Measurements from ENCODE around the gene R3HDM2. TPM values are rescaled to one million over a fixed set of nuclear protein-coding genes. Genes with fewer than 3 reads are reported as not detected.

R3HDM2 gene
- total RNA-seq, 1 donor from 2014 or later, result 86.8 TPM

GRCh38 chr12:57227315-57228115 is 203.3 kb downstream of the R3HDM2 start:
- peak overlapping the region; percentile 64 for H3K4me3 Mint-ChIP-seq (ENCODE audit: low read depth)
- H3K27ac Mint-ChIP-seq, result no peak overlapping the region
- TF ChIP-seq CTCF (IDR thresholded peaks at IDR 0.05; ENCODE audit: unreplicated experiment), result no peak
- H3K27me3 Mint-ChIP-seq, result peaks cover 42% of the 10 kb centered on the region
- H3K4me1 Mint-ChIP-seq (ENCODE audit: low read depth), result peaks cover 42% of the 10 kb centered on the region
- peaks cover 11% of the 10 kb centered on the region for H3K36me3 Mint-ChIP-seq (ENCODE audit: insufficient read depth)
- no peak for DNase-seq (ENCODE audit: low spot score, unreplicated experiment)
- no peaks in the 10 kb centered on the region for H3K9me3 Mint-ChIP-seq (ENCODE audit: low read depth)

GRCh38 chr12:57226588-57227314 is 204.1 kb downstream of the R3HDM2 start:
- Mint-ChIP-seq H3K9me3 (ENCODE audit: low read depth) (no peaks in the 10 kb centered on the region), H3K27me3 (peaks cover 50% of the 10 kb centered on the region), H3K4me1 (ENCODE audit: low read depth) (peaks cover 45% of the 10 kb centered on the region), H3K36me3 (ENCODE audit: insufficient read depth) (peaks cover 10% of the 10 kb centered on the region), H3K27ac (peak overlapping the region; percentile 79), H3K4me3 (ENCODE audit: low read depth) (peak overlapping the region; percentile 69)
- DNase-seq (ENCODE audit: low spot score, unreplicated experiment), result no peak
- TF ChIP-seq CTCF (IDR thresholded peaks at IDR 0.05; ENCODE audit: unreplicated experiment), result no peak

- peaks cover 60% of the 10 kb centered on the region for H3K27me3 Mint-ChIP-seq
- no peak for TF ChIP-seq CTCF (IDR thresholded peaks at IDR 0.05; ENCODE audit: unreplicated experiment)
- H3K27ac Mint-ChIP-seq, result no peak overlapping the region
- H3K4me3 Mint-ChIP-seq (ENCODE audit: low read depth), result no peak overlapping the region
- no peak for DNase-seq (ENCODE audit: low spot score, unreplicated experiment)
- H3K4me1 Mint-ChIP-seq (ENCODE audit: low read depth), result peaks cover 47% of the 10 kb centered on the region
- H3K36me3 Mint-ChIP-seq (ENCODE audit: insufficient read depth), result peaks cover 5% of the 10 kb centered on the region
- H3K9me3 Mint-ChIP-seq (ENCODE audit: low read depth), result no peaks in the 10 kb centered on the region
Measured at GRCh38 chr12:57225680-57226210, 205.1 kb downstream of the R3HDM2 start.

- H3K4me3 Mint-ChIP-seq (ENCODE audit: low read depth), result no peak overlapping the region
- peaks cover 63% of the 10 kb centered on the region for H3K27me3 Mint-ChIP-seq
- no peak overlapping the region for H3K27ac Mint-ChIP-seq
- H3K4me1 Mint-ChIP-seq (ENCODE audit: low read depth), result peaks cover 43% of the 10 kb centered on the region
- DNase-seq (ENCODE audit: low spot score, unreplicated experiment), result no peak
- no peaks in the 10 kb centered on the region for H3K36me3 Mint-ChIP-seq (ENCODE audit: insufficient read depth)
- TF ChIP-seq CTCF (IDR thresholded peaks at IDR 0.05; ENCODE audit: unreplicated experiment), result peak; percentile 75
- H3K9me3 Mint-ChIP-seq (ENCODE audit: low read depth), result no peaks in the 10 kb centered on the region
Measured at GRCh38 chr12:57224973-57225679, 205.7 kb downstream of the R3HDM2 start.

Measured in progenitor cell of endocrine pancreas (in vitro differentiated cells).